ENCODE results near the gene MT3.

The MT3 gene

GRCh38 chr16:56631832-56632155 is 42.5 kb downstream of the MT3 start:
- DNase-seq, result no peak

GRCh38 chr16:56632156-56632847 is 43.0 kb downstream of the MT3 start, which contains the start of gene MT1M:
Gene MT1M (plus strand): TSS chr16:56632659. CDS start chr16:56632732, 73 bp downstream.
- no peak for DNase-seq

GRCh38 chr16:56632848-56633365 is 43.6 kb downstream of the MT3 start:
- DNase-seq, result no peak

- no peak for DNase-seq
These were observed 44.2 kb downstream of the MT3 start for GRCh38 chr16:56633535-56633934.

GRCh38 chr16:56634715-56635440 is 45.5 kb downstream of the MT3 start:
- no peak for DNase-seq

GRCh38 chr16:56635441-56635967 is 46.2 kb downstream of the MT3 start:
- DNase-seq, result no peak

GRCh38 chr16:56636616-56637413 is 47.5 kb downstream of the MT3 start:
- DNase-seq, result no peak

GRCh38 chr16:56637814-56638750 is 48.8 kb downstream of the MT3 start, which contains the start of gene MT1A:
Gene MT1A (plus strand): TSS chr16:56638666. CDS start chr16:56638739, 73 bp downstream.
- DNase-seq, result no peak

- DNase-seq, result no peak
These were observed 49.7 kb downstream of the MT3 start for GRCh38 chr16:56639045-56639444.

- DNase-seq, result no peak
These were observed 50.7 kb downstream of the MT3 start for GRCh38 chr16:56640076-56640475.
